ENCODE measurements around the gene SENP3.

SENP3 gene

DNA sequence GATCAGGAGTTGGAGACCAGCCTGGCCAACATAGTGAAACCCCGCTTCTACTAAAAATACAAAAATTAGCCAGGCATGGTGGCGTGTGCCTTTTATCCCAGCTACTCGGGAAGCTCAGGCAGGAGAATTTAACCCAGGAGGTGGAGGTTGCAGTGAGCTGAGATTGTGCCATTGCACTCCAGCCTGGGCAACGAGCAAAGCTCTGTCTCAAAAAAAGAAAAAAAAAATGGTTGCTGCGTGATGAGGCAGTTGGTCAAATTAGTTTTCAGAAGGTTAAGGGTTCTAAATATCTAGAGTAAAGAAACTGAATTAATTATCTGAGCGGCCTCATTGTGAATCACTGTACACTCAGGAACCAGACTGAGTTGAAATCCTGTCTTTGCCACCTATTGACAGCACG is 14.2 kb downstream of the SENP3 start:
- DNase-seq (ENCODE audit: low read depth in 1 of 2, low spot score in 1 of 2) = no peak

DNA sequence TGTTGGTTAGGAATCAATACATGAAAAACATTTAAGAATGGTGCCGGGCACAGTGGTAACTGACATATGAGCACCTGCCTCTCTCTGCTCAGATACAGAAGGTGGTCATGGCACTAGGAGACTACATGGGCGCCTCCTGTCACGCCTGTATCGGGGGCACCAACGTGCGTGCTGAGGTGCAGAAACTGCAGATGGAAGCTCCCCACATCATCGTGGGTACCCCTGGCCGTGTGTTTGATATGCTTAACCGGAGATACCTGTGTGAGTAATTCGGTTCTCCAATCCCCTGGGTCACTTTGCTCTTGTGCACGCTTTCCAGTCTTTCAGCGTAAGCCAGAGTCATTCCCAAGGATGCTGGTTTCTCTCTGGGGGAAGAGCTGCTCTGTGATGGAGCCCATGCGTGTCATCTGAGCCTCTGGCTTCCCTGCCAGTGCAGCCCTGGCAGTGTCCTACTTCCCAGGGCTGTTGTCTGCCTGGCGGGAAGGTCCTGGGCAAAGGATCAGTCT is 14.8 kb downstream of the SENP3 start:
- no peak for DNase-seq (ENCODE audit: low read depth in 1 of 2, low spot score in 1 of 2)

DNA sequence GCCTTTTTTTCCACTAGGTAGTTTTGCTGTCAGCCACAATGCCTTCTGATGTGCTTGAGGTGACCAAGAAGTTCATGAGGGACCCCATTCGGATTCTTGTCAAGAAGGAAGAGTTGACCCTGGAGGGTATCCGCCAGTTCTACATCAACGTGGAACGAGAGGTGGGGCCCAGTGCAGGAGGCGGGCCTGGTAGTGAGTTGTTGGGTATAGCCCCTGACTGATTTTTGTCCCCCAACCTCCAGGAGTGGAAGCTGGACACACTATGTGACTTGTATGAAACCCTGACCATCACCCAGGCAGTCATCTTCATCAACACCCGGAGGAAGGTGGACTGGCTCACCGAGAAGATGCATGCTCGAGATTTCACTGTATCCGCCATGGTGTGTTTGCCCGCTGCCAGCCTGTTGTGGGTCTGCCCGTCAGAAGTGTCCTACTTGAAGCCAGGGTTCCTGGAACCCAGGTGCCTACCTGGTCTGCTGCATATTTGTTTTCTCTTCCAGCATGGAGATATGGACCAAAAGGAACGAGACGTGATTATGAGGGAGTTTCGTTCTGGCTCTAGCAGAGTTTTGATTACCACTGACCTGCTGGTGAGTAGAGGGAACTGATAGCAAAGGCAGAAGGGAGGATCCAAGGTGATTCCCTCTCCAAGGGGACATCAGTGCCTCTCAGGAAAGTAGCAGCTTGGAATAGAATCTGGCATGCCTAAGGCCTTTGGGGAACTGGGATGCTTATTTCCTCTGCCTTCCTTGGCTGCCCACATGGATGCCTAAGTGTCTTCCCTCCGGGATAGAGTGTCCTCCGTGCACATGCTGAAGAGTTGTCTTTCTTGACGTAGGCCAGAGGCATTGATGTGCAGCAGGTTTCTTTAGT is 15.8 kb downstream of the SENP3 start:
- no peak for DNase-seq (ENCODE audit: low read depth in 1 of 2, low spot score in 1 of 2)

DNA sequence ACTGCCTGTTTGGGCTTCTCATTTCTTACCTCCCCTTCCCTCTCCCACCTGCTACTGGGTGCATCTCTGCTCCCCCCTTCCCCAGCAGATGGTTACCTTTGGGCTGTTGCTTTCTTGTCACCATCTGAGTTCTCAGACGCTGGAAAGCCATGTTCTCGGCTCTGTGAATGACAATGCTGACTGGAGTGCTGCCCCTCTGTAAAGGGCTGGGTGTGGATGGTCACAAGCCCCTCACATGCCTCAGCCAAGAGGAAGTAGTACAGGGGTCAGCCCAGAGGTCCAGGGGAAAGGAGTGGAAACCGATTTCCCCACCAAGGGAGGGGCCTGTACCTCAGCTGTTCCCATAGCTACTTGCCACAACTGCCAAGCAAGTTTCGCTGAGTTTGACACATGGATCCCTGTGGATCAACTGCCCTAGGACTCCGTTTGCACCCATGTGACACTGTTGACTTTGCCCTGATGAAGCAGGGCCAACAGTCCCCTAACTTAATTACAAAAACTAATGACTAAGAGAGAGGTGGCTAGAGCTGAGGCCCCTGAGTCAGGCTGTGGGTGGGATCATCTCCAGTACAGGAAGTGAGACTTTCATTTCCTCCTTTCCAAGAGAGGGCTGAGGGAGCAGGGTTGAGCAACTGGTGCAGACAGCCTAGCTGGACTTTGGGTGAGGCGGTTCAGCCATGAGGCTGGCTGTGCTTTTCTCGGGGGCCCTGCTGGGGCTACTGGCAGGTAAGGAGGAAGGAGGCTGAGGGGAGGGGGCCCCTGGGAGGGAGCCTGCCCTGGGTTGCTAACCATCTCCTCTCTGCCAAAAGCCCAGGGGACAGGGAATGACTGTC is 17.5 kb downstream of the SENP3 start, which contains the start of gene CD68:
CD68 (plus strand) TSS at position 638 of the 833 bp plus-strand sequence; CDS start at position 678, 40 bp downstream.
- peak; percentile 53 to 75 for DNase-seq (ENCODE audit: low read depth in 1 of 2, low spot score in 1 of 2)

DNA sequence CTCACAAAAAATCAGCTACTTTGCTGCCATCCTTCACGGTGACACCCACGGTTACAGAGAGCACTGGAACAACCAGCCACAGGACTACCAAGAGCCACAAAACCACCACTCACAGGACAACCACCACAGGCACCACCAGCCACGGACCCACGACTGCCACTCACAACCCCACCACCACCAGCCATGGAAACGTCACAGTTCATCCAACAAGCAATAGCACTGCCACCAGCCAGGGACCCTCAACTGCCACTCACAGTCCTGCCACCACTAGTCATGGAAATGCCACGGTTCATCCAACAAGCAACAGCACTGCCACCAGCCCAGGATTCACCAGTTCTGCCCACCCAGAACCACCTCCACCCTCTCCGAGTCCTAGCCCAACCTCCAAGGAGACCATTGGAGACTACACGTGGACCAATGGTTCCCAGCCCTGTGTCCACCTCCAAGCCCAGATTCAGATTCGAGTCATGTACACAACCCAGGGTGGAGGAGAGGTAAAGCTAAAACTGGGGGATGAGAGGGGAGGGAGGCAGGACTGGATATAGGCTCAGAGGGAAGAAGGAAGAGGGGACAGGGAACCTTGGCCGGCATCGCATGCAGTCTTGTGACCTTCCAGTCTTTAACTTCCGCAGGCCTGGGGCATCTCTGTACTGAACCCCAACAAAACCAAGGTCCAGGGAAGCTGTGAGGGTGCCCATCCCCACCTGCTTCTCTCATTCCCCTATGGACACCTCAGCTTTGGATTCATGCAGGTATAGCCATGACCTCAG is 18.3 kb downstream of the SENP3 start:
- peak in 1 of 2 donors; percentile 32 for DNase-seq (ENCODE audit: low read depth in 1 of 2, low spot score in 1 of 2)

DNA sequence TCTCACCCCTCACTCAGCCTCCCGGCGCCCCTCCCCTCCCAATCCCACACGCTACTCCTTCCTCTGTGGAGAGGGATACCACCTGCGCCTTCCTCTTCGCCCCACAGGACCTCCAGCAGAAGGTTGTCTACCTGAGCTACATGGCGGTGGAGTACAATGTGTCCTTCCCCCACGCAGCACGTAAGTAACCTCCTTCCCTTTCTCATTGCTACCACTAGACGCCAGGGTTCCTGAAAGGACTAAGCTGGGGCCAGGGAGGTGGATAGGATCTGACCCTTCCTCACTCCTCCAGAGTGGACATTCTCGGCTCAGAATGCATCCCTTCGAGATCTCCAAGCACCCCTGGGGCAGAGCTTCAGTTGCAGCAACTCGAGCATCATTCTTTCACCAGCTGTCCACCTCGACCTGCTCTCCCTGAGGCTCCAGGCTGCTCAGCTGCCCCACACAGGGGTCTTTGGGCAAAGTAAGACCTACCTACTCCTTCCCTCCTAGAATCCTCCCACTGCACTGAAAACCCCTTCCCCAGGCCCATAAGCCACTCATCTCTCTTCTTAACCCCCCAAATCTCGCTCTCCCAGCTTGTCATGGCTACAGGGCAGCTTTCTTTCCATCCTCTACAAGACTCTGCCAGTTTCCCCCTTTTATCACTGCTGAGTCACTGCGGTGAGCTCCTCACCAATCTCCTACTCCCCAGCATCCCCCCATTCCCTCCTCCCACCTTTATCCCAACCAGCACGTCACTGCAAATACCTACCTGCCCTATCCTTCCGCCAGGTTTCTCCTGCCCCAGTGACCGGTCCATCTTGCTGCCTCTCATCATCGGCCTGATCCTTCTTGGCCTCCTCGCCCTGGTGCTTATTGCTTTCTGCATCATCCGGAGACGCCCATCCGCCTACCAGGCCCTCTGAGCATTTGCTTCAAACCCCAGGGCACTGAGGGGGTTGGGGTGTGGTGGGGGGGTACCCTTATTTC is 19.2 kb downstream of the SENP3 start:
- DNase-seq (ENCODE audit: low read depth in 1 of 2, low spot score in 1 of 2) = no peak

DNA sequence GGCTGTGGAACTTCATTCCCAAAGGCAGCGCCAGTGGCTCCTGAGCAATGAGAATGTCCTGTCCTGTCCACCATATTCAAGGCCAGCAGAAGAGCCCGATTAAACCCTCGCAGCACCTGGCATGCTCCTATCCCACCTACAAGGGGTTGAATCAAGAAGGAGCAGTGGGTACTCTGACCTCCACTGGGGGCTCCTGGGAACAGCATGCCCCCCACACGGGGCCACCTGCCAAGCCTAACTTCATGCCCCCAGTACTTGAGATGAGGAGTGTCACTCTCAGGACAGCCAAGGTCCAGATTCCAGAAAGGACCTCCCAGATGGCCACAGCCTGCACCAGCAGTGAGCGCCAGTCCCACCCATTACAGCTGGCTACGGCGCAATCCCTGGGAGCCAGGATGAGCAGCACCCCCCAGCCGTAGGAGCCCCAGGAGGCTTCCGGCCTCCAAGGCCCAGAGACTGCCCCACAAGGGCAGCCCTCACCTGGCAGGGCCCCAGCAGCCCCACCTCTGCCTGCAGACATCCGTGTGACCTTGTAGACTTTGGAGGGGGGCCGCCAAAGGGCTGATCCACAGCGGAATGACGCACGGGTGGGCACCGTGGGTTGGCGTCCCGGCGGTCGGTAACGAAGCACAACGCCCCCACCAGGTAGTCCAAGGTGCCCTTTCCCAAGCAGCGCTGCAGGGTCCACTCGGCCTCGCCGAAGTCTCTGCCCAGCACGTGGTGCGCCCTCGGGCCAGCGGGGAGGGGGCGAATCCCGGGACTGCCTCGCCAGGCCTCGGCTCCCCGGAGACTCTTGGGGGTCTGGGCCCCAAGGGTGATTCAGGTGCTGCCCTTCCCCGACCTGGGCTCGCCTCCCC is 20.9 kb downstream of the SENP3 start:
- DNase-seq (ENCODE audit: low read depth in 1 of 2, low spot score in 1 of 2) = no peak

DNA sequence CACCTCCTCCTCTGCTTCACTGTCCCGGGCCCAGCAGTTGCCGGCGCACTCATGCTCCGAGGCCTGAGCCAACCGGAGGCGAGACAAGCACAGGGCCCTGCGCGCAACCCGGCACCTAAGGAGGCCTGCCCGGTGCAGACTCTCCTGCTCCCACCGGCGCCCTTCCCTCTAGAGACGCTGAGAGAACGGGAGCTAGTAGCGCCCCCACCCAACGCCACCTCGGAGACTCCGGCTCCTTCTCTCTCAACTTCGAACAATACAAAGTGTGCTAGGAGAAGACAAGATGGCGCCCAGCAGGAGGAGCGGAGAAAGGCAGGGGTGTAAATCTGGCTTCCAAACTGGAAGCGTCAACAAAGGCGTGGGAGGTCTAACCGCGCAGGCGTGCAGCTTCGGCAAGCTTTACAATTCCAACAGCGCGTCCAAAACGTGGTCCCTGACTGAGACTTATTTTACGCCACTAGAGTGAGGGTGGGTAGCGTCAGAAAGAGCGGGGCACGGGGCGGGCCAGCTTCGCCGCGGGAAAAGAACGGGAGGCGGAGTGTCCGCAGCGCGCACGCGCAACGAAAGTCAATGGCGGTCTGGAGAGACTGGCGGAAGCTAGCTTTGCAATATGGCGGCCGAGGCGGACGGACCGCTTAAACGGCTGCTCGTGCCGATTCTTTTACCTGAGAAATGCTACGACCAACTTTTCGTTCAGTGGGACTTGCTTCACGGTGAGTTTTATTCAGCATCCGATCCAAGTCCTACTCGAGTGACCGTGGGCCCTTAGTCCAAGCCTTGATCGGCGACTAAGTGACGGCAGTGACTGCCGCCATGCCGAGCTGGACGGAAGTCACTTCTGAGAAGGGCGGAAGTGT is 21.8 kb downstream of the SENP3 start, which contains the start of gene MPDU1:
MPDU1 (plus strand) TSS at position 600 of the 857 bp plus-strand sequence; CDS start at position 611, 11 bp downstream.
- DNase-seq (ENCODE audit: low read depth in 1 of 2, low spot score in 1 of 2) = peak; percentile 87 to 91

DNA sequence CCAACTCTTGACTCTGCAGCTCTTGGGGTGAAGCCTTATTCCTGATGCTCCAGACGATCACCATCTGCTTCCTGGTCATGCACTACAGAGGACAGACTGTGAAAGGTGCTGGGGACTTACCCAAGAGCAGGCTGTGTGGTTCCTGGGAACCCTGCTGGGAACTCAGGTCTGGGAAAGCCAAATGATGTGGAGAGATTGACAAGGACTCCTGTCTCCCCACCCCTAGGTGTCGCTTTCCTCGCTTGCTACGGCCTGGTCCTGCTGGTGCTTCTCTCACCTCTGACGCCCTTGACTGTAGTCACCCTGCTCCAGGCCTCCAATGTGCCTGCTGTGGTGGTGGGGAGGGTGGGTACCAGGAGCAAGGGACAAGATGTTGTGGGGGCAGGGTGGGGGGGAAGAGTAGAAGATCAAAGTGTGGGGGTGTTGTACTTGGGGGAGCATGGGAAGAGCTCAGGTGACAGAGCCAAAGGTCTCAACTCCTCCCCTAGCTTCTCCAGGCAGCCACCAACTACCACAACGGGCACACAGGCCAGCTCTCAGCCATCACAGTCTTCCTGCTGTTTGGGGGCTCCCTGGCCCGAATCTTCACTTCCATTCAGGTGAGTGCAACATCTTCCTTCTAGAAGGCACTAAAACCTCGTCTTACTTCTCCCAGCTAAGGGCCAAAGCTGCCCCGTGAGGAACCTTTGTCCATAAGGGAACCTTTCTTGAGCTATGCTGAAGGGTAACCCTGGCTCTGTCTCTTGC is 25.1 kb downstream of the SENP3 start:
- DNase-seq (ENCODE audit: low read depth in 1 of 2, low spot score in 1 of 2) = no peak

DNA sequence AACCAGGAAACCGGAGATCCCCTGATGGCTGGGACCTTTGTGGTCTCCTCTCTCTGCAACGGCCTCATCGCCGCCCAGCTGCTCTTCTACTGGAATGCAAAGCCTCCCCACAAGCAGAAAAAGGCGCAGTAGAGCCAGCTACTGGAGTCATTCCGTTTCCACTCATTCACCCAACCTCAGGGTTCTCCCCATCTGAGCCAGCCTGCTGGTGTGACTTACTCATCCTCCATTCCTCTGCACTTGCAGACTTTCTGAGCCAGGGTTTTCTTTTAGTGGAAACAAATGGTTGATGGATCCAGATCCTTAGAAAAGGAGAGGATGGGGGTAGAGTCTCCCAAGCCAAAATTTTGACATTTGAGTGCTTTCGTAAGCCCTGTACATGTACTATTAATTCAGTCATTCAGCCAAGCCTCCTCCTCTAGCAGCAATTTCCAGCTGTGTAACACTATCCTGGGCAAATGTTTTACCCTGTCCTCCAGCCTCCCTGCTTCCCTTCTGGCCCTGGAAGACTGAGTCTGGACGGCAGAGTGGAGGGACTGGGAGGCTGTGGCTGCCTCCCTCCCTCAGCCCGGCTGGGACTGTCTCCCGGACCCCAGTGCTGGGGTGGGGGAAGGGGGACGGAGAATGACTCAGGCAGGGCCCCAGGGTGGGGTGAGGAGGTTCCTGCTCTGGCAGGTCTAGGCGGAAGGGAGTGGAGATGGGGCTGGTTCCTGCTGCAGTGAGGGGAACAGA is 25.9 kb downstream of the SENP3 start:
- DNase-seq (ENCODE audit: low read depth in 1 of 2, low spot score in 1 of 2) = no peak

DNA sequence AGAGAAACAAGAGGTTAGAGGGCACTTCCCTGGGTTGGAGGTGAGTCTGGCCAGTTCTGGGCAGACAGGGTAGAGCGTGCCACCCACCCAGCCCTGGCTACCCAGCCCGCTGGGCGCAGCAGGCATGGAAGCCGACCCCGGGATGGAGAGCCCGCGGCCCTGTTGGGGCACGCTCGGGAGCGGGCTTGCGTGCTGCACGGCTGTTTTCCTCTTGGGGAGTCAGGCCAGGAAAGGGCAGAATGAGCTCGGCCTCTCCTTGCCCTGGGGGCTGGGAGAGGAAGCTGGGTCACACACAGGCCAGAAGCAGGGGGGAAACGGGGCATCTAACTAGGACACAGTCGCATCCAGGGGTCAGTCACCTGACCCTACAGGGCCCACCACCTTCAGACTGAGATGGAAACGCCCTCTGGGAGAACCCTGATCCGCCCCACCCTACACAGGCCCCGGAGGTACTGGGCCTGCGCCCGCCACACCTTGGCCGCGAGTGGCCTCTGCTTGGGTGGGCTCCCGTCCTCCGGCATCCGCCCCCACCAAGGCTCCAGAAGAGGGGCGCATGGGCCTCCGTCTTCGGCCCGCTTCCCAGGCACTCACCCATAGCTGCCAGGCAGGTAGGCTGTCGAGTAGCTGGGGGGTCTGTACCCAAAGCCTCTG is 27.0 kb downstream of the SENP3 start:
- no peak for DNase-seq (ENCODE audit: low read depth in 1 of 2, low spot score in 1 of 2)

DNA sequence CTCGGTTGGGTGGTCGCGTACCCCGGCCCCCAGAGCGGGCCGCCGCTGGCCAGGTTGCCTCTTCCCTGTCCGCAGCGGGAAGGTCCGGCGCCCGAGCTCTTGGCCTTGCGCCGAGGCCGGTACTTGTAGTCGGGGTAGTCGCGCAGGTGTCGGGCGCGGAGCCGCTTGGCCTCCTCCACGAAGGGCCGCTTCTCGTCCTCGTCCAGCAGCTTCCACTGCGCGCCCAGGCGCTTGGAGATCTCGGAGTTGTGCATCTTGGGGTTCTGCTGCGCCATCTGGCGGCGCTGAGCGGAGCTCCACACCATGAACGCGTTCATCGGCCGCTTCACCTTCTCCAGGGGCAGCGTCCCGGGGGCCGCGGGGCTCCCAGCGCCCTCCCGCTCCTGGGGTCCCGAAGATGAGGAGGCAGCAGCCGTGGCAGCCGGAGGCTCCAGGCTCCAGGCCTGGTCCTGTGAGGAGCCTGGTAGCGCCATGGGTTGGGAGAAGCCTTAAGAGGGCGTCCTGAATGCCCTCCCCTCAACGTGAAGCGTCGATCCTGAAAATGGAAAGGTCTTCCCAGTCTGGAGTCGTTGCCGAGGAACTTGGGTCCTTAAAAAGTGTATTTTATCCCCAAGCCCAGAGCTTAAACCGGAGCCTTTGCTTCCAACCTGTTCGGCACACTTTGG is 27.6 kb downstream of the SENP3 start:
- no peak for DNase-seq (ENCODE audit: low read depth in 1 of 2, low spot score in 1 of 2)

DNA sequence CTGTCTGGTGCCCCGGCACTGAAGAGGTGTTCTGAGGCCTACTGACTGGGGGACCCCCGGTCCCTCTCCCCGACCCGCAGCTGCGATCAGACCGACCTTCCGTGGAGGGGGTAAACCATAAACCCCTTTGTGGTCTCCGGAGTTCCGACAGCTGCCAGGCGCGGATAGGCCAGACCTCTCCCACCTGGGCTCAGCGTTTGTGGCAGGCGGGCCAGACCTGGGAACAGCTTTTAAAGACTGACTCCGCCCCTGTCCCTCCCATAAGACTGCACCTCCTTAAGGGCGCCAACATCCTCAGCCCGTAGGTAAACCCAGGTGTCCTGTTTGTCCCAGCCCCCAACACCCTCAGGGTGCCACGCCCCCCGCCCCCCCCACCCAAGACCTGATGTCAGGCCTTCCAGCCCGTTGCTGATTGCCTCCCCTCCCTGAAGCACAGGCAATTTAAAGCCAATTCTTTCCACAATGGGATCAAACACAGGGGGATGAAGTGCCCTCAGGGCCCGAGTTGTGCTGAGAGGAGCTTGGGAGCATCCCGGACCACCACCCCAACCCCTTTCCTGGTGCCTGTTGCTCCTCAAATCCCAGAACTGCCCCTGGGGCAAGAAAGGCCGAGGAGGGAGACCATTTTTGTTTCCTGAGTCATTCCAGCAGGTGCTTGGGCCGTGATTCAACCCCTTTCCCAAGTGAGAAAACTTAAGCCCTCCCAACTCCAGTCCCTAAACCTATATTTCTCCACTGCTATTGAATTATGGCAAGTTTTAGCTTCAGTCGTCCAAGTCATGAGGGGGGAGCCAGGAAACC is 28.4 kb downstream of the SENP3 start, which contains the start of gene SOX15:
SOX15 (minus strand) TSS at position 204 of the 801 bp plus-strand sequence. CDS start 418 bp downstream, outside the sequence.
- no peak for DNase-seq (ENCODE audit: low read depth in 1 of 2, low spot score in 1 of 2)

DNA sequence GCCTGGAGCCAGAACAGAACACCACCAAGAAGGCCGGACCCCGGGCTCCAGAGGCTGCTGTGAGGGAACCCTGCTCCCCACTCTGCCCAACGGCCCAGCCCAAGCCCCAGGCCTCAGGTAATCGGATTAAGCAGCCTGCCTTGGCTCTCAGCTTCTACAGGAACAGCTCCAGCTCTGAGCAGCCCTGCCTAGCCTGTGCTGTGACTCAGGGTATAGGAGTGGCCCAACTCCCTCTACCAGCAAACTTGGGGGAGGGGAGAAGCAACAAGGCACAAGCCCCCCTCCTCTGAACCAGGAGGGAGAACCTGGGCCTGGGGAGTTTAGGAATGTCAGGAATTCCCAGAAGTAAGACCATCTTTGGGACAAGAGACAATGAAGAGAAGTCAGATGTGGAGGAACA is 29.0 kb downstream of the SENP3 start:
- DNase-seq (ENCODE audit: low read depth in 1 of 2, low spot score in 1 of 2) = no peak

DNA sequence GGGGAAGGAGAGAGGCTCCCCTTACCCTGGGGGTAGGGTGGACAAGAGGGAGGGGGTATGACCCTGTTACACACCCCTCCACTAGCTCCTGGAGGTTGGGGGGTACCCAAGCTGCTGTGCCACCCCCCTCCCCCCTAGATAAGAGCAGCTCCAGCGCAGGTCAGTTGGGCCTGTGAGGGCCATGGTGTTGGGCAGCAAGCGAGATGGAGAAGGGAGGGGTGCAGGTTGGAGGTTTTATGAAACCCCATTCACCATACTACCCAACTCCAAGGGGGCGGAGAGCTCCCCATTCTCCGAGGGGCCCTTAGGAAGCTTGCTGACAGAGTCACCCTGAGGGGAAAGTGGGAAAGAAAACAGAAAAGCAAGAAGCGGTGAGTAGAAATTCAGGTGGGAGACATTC is 29.9 kb downstream of the SENP3 start:
- DNase-seq (ENCODE audit: low read depth in 1 of 2, low spot score in 1 of 2) = no peak

All from activated CD4-positive, alpha-beta T cell treated with anti-CD3 and anti-CD28 coated beads, Interleukin-2, amount 50 U/mL, for 24 hours (primary cell).